ENCODE measurements around the gene BOLA3.
"Not testable (repeated sequence)": the region's sequence is repeated elsewhere in the genome, so short reads cannot be mapped to it uniquely, and the experiment has no call there.

BOLA3 gene

DNA sequence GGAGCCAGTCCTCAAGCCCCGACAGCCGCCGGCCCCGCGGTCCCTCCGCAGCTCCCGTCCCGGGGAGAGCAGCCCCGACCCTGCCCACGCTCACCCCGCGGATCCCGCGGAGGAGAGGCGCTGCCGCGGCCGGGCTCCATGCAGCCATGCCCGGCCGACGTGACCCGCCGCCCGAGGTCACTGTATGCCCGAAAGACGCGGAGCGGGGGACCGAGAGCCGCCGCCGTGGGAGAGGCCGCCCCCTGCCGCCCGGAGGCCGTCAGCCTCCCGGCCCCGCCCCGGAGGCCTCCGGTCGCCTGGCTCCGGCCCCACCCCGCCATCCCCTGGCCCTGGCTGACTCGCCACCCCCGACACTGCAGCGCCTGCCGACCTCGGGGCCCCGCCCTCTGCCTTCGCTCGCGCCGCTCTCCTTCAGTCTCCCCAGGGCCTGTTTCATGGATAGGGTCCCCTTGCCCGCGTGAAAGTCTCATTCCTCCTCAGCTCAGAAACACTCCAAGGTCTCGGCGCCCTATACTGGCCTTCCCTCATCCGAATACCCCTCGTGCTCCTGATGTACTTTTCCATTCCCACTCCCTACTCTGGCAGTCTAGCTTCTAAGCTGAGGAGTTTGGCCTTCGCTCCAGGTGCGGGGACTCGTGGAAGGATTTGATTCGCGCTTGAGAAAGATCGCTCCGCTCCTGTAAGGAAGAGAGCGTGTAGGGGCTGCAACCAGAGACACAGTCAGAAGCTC is at the start of gene BOLA3:
TSS of gene BOLA3 (minus strand) at position 186 of the 730 bp plus-strand sequence. CDS start at position 148, 38 bp downstream.
- DNase-seq (ENCODE audit: low read depth), result peak; percentile 75

DNA sequence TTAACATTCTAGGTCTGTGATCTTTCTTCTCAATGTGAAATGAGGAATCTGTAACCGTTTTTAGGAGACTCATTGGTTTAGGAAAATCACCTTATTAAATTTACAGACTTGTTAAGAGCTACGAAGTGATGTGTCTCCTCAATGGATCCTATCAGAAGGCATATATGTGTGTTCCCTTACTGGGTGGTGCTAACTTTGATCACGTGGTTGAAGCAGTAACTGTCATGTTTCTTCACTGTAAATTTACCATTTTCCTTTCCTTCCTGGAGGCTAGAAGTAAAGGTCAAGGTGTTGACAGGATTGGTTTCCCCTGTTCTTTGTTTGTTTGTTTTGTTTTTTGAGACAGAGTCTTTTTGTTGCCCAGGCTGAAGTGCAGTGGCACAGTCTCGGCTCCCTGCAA is 49.3 kb upstream of the BOLA3 start:
- no peak for DNase-seq (ENCODE audit: low read depth)

DNA sequence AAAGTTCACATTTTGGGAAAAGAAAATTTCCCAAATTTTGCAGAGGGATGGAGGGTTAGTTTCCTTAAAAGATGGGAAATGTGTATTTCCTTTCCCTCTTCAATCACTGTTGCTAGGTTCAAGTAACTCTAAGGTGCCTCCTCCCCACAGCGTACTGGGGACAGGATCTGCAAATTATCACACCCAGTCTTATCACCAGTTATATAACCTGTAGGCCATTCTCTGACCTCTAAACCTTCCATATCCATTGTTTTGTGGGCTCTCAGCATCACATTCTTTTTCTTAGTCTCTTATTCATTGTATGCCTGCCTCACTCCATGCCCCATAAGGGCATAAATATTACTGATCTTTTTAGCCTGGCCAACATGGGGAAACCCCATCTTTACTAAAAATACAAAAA is 47.1 kb upstream of the BOLA3 start:
- no peak for DNase-seq (ENCODE audit: low read depth)

- no peak for DNase-seq (ENCODE audit: low read depth)
Observed at GRCh38 chr2:74191596-74192380, 44.1 kb upstream of the BOLA3 start.

DNA sequence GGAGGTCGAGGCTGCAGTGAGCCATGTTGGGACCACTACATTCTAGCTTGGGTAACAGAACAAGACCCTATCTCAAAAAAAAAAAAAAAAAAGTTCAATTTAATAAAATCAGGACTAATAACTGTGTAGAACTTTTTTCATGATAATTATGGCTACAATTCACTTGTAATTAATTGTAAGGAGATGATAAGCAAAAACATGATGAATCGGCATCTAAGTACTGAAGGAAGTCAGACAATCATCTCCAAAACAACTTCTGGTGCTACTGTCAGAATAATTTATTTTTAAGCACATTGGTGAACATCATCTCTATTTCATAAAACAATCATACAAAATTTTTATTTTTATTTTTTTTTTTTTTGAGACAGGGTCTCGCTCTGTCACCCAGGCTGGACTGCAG is 41.0 kb upstream of the BOLA3 start:
- DNase-seq (ENCODE audit: low read depth), result no peak

DNA sequence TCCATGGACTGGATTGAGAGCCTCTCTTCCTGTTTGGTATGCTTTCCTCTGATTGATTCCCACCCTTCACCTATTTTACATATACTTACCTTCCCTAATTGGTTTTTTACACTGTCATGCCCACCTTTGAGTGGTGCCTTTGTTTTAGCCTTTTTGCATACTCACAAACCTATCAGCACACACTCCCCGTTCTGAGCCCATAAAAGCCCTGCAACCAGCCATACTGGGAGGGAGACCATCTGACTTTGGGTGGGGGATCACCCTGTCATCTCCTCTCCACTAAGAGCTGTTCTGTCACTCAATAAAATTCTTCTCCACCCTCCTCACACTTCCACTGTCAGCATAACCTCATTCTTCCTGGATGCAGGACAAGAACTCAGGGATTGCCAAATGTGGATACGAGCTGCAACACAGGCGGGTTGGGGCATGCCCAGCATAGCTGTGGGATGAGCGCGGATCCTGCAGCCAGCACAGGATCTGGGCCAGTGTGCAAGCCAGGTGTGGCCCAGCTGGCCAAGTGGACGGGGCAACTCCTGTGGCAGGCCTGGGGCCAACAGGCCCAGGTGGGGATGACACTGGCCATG is 40.4 kb upstream of the BOLA3 start:
- peak; percentile 72 for DNase-seq (ENCODE audit: low read depth)

- DNase-seq (ENCODE audit: low read depth), result not testable (repeated sequence)
Observed at GRCh38 chr2:74186706-74187105, 39.0 kb upstream of the BOLA3 start.

DNA sequence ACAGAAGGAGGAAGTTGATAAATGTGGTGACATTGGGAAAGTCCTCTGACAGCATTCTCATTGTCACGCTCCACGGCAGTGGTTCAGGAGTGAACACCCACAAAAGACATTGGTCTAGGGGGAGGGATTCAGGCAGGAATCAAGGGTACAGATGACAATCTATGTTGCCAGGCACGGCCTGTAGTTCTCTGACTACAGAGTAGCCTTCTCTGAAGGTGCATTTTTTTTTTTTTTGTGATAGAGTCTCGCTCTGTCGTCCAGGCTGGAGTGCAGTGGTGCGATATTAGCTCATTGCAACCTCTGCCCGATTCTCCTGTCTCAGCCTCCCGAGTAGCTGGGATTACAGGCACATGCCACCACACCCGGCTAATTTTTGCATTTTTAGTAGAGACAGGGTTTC is 38.3 kb upstream of the BOLA3 start:
- no peak for DNase-seq (ENCODE audit: low read depth)

GRCh38 chr2:74183878-74184277 is 36.2 kb upstream of the BOLA3 start:
- DNase-seq (ENCODE audit: low read depth), result no peak

DNA sequence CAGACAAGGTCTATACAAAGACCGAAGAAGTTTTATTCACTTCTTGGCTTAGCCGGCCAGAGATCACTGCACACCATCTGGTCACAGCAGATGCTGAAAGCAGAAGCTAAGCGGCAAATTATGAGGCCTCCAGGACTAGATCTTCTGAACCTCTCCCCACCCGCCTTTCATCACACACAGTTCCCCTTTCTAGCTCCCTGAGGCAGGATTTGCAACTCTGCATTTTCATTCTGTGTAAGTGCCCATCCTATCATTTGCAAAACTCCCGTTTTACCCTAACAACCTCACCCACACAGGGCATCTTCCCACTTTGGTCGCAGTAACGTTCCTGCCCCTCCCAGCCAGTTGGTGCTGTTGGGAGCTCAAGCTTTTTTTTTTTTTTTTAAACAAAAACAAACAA is 34.0 kb upstream of the BOLA3 start:
- peak; percentile 12 for DNase-seq (ENCODE audit: low read depth)

GRCh38 chr2:74179063-74179865 is 31.6 kb upstream of the BOLA3 start:
- DNase-seq (ENCODE audit: low read depth), result peak; percentile 7

- peak; percentile 98 for DNase-seq (ENCODE audit: low read depth)
Observed at GRCh38 chr2:74178211-74179062, 30.7 kb upstream of the BOLA3 start, which contains the start of gene MOB1A. Gene MOB1A (minus strand): TSS chr2:74178879. CDS start chr2:74178674, 205 bp downstream.

DNA sequence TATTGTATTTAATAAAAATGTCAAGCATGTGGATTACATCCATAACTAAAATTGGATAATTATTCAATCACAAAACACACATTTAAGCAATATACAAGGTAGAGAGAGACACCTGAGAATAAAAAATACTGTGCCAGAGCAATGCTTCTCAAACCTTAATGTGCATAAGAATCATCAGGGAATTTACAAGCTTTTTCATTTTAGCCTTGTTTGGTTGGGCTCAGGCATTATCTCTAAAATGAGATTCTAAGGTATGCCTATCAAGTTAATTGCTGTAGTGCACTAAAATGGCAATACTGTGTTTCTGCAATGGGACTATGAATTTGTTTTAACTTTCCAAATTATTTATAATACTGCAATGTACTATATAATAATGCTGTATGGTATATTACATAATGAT is 30.0 kb upstream of the BOLA3 start:
- no peak for DNase-seq (ENCODE audit: low read depth)

GRCh38 chr2:74174909-74175308 is 27.2 kb upstream of the BOLA3 start:
- DNase-seq (ENCODE audit: low read depth), result no peak

DNA sequence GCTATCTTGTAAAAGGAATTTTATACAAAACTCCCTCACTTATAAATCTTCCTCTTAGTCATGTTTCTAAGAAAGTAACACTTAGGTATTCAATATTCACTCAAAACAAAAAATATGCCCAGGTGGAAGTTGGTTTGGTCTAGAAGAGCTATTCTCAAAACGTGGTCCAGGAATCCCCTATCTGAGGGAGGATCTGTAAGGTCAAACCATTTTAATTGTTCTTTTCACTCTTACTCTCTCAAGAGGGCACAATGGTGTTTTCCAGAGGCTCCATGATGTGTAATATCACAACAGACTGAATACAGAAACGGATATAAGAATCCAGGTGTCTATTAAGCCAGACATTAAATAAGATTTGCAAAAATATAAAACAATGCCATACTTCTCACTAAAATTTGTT is 21.0 kb upstream of the BOLA3 start:
- no peak for DNase-seq (ENCODE audit: low read depth)

DNA sequence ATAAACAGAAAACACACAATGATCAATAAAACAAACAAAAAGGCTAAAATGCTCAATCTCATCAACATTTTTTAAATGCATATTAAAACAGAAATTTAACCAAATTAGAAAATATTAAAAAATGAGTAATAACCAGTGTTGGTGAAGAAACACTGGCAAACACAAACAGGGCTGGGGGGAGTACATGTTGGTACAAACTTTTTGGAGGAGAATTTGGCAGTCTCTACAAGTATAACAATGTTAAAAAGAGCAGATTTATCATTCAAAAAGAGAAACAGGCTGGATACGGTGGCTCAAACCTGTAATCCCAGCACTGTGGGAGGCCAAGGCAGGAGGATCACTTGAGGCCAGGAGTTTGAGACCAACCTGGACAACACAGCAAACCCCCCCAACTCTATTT is 17.0 kb upstream of the BOLA3 start:
- DNase-seq (ENCODE audit: low read depth), result no peak

DNA sequence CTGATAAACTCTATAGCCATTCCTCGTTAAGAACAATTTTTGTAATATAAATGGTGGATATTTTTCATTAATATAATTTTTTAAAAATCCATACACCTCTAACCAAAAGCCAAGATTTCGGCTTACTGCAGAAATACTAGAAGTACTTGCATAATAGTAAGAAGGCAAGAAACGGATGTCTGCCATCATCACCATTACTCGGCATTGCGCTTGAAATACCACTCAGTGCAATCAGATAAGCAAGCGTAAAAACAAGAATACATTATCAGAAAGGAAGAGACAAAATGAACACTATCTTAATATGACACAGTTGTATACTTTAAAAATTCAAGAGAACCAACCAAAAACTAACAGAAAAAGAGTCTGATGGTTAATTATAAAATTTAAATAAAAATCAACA is 15.2 kb upstream of the BOLA3 start:
- DNase-seq (ENCODE audit: low read depth), result no peak

- no peak for DNase-seq (ENCODE audit: low read depth)
Observed at GRCh38 chr2:74155830-74156229, 8.1 kb upstream of the BOLA3 start.

DNA sequence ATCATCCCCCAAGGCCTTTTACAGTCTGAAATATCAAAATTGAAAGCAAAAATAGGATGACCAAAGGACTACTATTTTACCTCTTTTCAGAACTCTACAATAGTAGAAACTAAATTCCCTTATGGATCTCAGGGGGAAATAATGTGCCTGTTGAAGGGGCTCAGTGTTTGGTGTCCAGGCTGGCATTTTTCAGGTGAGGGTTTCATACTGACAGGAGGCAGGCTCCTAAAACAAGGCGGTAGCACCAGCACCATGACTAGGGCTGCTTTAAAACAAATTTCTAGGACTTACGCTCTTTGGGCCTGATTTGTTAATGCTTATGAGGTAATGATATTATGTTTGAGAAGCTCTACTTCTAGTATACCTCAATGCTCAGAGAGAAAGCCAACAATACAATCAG is 5.2 kb upstream of the BOLA3 start:
- no peak for DNase-seq (ENCODE audit: low read depth)

DNA sequence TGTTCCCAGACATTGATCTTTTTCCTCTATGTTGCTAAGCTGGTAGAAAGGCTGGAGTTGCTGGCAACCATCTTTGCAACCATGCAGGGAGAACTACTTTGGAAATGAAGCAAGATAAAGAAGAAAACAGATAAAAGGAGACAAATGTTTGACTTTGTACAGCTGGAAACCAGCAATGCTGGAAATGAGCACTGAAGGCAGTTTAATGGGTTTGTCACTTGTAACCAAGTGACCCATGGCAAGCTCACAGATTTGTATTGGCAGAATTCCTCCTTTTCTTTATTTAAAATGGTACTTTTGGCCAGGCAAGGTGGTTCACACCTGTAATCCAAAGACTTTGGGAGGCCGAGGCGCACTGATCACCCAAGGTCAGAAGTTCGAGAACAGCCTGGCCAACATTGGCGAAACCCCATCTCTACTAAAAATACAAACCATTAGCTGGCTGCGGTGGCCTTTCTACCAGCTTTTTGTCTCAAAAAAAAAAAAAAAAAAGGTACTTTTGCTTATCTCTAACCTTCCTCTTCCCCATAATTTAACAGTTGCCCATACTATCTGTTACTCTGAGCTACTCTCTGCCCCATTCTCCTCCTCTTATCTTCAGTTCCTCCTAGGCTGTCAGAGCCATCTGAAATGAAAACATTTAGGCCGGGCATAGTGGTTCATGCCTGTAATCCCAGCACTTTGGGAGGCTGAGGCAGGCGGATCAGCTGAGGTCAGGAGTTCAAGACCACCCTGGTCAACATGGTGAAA is 2.0 kb upstream of the BOLA3 start:
- DNase-seq (ENCODE audit: low read depth), result no peak

- no peak for DNase-seq (ENCODE audit: low read depth)
Observed at GRCh38 chr2:74149247-74149525, 1.5 kb upstream of the BOLA3 start.

Measured in fibroblast of gingiva (primary cell).